OCI-LY7 (cell line): Measurements from ENCODE around the gene VAMP7. TPM values are rescaled to one million over a fixed set of nuclear protein-coding genes. Genes with fewer than 3 reads are reported as not detected.

Experiments
- BruUV-seq: library from RNA; stranded (reverse); fragments of 400-500 nt; replicated peaks from 2 replicates; lab custom pipeline; 2021; lab: Mats Ljungman, UMichigan
- CTCF ChIA-PET: fragments of 300-600 bp; sonication (Branson Sonifier 250); formaldehyde crosslinking; loops from one replicate; lab custom pipeline; 2022; ENCODE audit warnings: antibody characterized with exemption; ENCODE audit not compliant: unreplicated experiment; lab: Charles Lee
- POLR2A ChIA-PET: fragments of 300-600 bp; sonication (Branson Sonifier 250); formaldehyde crosslinking; loops from one replicate; lab custom pipeline; 2022; ENCODE audit warnings: antibody characterized with exemption; lab: Charles Lee
- DNase-seq: peaks from one replicate; pipeline ENCODE4 v3.0.0-alpha.2; 2015; ENCODE audit warnings: low spot score
- H2AFZ ChIP-seq: fragments of 200-600 bp; sonication (generic), shearing (Covaris generic); 2 replicates; pipeline ENCODE4 v1.6.1; 2014; ENCODE audit warnings: mild to moderate bottlenecking, antibody characterized with exemption, low read length, moderate library complexity
- H3K27ac ChIP-seq: fragments of 200-600 bp; sonication (generic); 2 replicates; pipeline ENCODE4 v1.5.1; 2014; ENCODE audit warnings: mixed run types, low read depth, mild to moderate bottlenecking, moderate library complexity, low read length, inconsistent platforms; ENCODE audit not compliant: poor library complexity, severe bottlenecking
- H3K36me3 ChIP-seq: fragments of 200-600 bp; sonication (generic); 2 replicates; pipeline ENCODE4 v1.6.1; 2014; ENCODE audit warnings: mild to moderate bottlenecking, antibody characterized with exemption, low read length, moderate library complexity, mixed read lengths; ENCODE audit not compliant: insufficient read depth
- H3K4me1 ChIP-seq: fragments of 200-600 bp; sonication (generic); 2 replicates; pipeline ENCODE4 v1.5.1; 2014; ENCODE audit warnings: mild to moderate bottlenecking, low read length; ENCODE audit not compliant: insufficient read depth, poor library complexity, severe bottlenecking
- H3K4me2 ChIP-seq: fragments of 200-600 bp; sonication (generic); 2 replicates; pipeline ENCODE4 v1.6.1; 2014; ENCODE audit warnings: mild to moderate bottlenecking, low read length
- H3K4me3 ChIP-seq: fragments of 200-600 bp; sonication (generic); 2 replicates; pipeline ENCODE4 v1.5.1; 2014; ENCODE audit warnings: mild to moderate bottlenecking, low read depth, low read length; ENCODE audit not compliant: poor library complexity, severe bottlenecking
- H3K79me2 ChIP-seq: fragments of 200-600 bp; sonication (generic); 2 replicates; pipeline ENCODE4 v1.6.1; 2016; ENCODE audit warnings: low read depth, mild to moderate bottlenecking, low read length, moderate library complexity, mixed read lengths; ENCODE audit not compliant: insufficient read depth
- H3K9me2 ChIP-seq: fragments of 200-600 bp; sonication (generic); 2 replicates; pipeline ENCODE4 v1.6.1; 2016; ENCODE audit warnings: mild to moderate bottlenecking, low read length, mixed read lengths; ENCODE audit not compliant: insufficient read depth
- H3K9me3 ChIP-seq: fragments of 200-600 bp; sonication (generic); 2 replicates; pipeline ENCODE4 v1.6.1; 2014; ENCODE audit warnings: mild to moderate bottlenecking, mixed run types, low read length, mixed read lengths
- H4K20me1 ChIP-seq: fragments of 200-600 bp; sonication (generic); 2 replicates; pipeline ENCODE4 v1.6.1; 2014; ENCODE audit warnings: mild to moderate bottlenecking, antibody characterized with exemption, low read length, moderate library complexity, mixed read lengths; ENCODE audit not compliant: insufficient read depth
- CTCF ChIP-seq: fragments of 200-600 bp; sonication (generic); conservative IDR thresholded peaks from 2 replicates; pipeline ENCODE4 v1.5.1; 2014; ENCODE audit warnings: mild to moderate bottlenecking, antibody characterized with exemption, low read length, moderate library complexity, mixed read lengths
- EZH2phosphoT487 ChIP-seq: fragments of 200-600 bp; sonication (generic); IDR thresholded peaks from 2 replicates; pipeline ENCODE4 v1.6.1; 2018; ENCODE audit warnings: low read depth, borderline replicate concordance, mild to moderate bottlenecking, mixed run types, antibody characterized with exemption, low read length, moderate library complexity, mixed read lengths
- intact Hi-C: fragments of 100-400 bp; cut with micrococcal nuclease; formaldehyde crosslinking; loops from one replicate; pipeline ENCODE4 v1.10.0; 2022; ENCODE audit not compliant: unreplicated experiment
- total RNA-seq, 2 experiments: library from RNA; depleted of rRNA in 1 of 2; stranded (reverse); fragments of >200 nt in 1 of 2; shearing (Covaris generic) in 1 of 2; gene quantifications; 2 replicates each; pipeline ENCODE4 v1.2.3, GENCODE V29; 2014 to 2022

Gene VAMP7
- total RNA-seq, 2 experiments from 2014 or later, result 19.2 to 32.0 TPM

- ChIA-PET POLR2A (no interaction called here), CTCF (no interaction called here)
- Histone ChIP-seq H3K4me1 (no peaks in the 10 kb centered on the region), H3K4me3 (no peak overlapping the region), H3K36me3 (no peaks in the 10 kb centered on the region), H4K20me1 (no peaks in the 10 kb centered on the region), H3K9me2 (no peaks in the 10 kb centered on the region), H3K79me2 (no peaks in the 10 kb centered on the region), H3K4me2 (no peak overlapping the region), H2AFZ (no peak overlapping the region), H3K27ac (no peak overlapping the region), H3K9me3 (peaks cover 5% of the 10 kb centered on the region; the same call in 1 of the 2 replicates)
- intact Hi-C loops, result no loop called here
- TF ChIP-seq CTCF (no peak), EZH2phosphoT487 (no peak)
- DNase-seq, result no peak
- no TSS peak for BruUV-seq
These were observed 13.3 kb upstream of the VAMP7 start for GRCh38 chrX:155867821-155868220.

- CTCF ChIA-PET, result no interaction called here
- H3K36me3 ChIP-seq, result no peaks in the 10 kb centered on the region
- TF ChIP-seq CTCF (no peak), EZH2phosphoT487 (no peak)
- no peaks in the 10 kb centered on the region for H3K4me1 ChIP-seq
- no peak overlapping the region for H3K4me3 ChIP-seq
- POLR2A ChIA-PET, result no interaction called here
- no peak overlapping the region for H2AFZ ChIP-seq
- no peak overlapping the region for H3K27ac ChIP-seq
- intact Hi-C loops, result no loop called here
- BruUV-seq, result no TSS peak
- H4K20me1 ChIP-seq, result no peaks in the 10 kb centered on the region
- H3K9me2 ChIP-seq, result no peaks in the 10 kb centered on the region
- peaks cover 5% of the 10 kb centered on the region; the same call in 1 of the 2 replicates for H3K9me3 ChIP-seq
- H3K79me2 ChIP-seq, result no peaks in the 10 kb centered on the region
- H3K4me2 ChIP-seq, result no peak overlapping the region
- DNase-seq, result no peak
These were observed 10.2 kb upstream of the VAMP7 start for GRCh38 chrX:155870958-155871357.

- CTCF ChIA-PET, result no interaction called here
- DNase-seq, result no peak
- no TSS peak for BruUV-seq
- Histone ChIP-seq H4K20me1 (no peaks in the 10 kb centered on the region), H3K79me2 (no peaks in the 10 kb centered on the region), H3K9me2 (no peaks in the 10 kb centered on the region), H3K9me3 (no peaks in the 10 kb centered on the region), H3K4me2 (no peak overlapping the region), H2AFZ (no peak overlapping the region), H3K4me3 (no peak overlapping the region), H3K27ac (no peak overlapping the region), H3K4me1 (peaks cover 6% of the 10 kb centered on the region), H3K36me3 (no peaks in the 10 kb centered on the region)
- POLR2A ChIA-PET, result no interaction called here
- intact Hi-C loops, result no loop called here
- no peak for TF ChIP-seq EZH2phosphoT487
- TF ChIP-seq CTCF, result no peak
These were observed 9.2 kb upstream of the VAMP7 start for GRCh38 chrX:155871934-155872333.
